ENCODE measurements around the gene SERAC1.

The SERAC1 gene

GRCh38 chr6:158205169-158205944 is 37.3 kb upstream of the SERAC1 start:
- TF ChIP-seq POLR2AphosphoS5 (IDR thresholded peaks at IDR 0.05; ENCODE audit: low read depth, low read length) = no peak
- no peak for TF ChIP-seq REST (IDR thresholded peaks at IDR 0.05; ENCODE audit: insufficient read depth in 1 of 2, low read depth in 2 of 2, low read length in 2 of 2)
- no peak for TF ChIP-seq FOXP2 (optimal IDR thresholded peaks at IDR 0.05; ENCODE audit: borderline replicate concordance, extremely low read depth, extremely low read length, insufficient read depth)
- TF ChIP-seq TAF1 (IDR thresholded peaks at IDR 0.05; ENCODE audit: borderline replicate concordance, insufficient read depth, low read length) = no peak
- TF ChIP-seq SIN3A (IDR thresholded peaks at IDR 0.05; ENCODE audit: borderline replicate concordance, insufficient read depth, low read length) = no peak

DNA sequence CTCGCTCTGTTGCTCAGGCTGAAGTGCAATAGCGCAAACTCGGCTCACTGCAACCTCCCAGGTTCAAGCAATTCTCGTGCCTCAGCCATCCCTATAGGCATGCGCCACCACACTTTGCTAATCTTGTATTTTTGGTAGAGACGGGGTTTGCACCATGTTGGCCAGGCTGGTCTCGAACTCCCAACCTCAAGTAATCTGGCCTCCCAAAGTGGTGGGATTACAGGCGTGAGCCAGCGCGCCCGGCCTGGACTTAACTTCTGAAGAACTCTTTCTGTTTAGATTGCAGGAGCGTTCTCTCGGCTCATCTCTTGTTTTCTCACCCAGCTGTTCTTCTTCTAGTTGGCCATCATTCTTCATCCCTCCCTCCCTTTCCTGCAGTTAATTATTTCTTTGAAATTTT is 30.4 kb upstream of the SERAC1 start:
- TF ChIP-seq TAF1 (IDR thresholded peaks at IDR 0.05; ENCODE audit: borderline replicate concordance, insufficient read depth, low read length) = no peak
- TF ChIP-seq FOXP2 (optimal IDR thresholded peaks at IDR 0.05; ENCODE audit: borderline replicate concordance, extremely low read depth, extremely low read length, insufficient read depth) = no peak
- no peak for TF ChIP-seq POLR2AphosphoS5 (IDR thresholded peaks at IDR 0.05; ENCODE audit: low read depth, low read length)
- no peak for TF ChIP-seq REST (IDR thresholded peaks at IDR 0.05; ENCODE audit: insufficient read depth in 1 of 2, low read depth in 2 of 2, low read length in 2 of 2)
- TF ChIP-seq SIN3A (IDR thresholded peaks at IDR 0.05; ENCODE audit: borderline replicate concordance, insufficient read depth, low read length) = no peak

DNA sequence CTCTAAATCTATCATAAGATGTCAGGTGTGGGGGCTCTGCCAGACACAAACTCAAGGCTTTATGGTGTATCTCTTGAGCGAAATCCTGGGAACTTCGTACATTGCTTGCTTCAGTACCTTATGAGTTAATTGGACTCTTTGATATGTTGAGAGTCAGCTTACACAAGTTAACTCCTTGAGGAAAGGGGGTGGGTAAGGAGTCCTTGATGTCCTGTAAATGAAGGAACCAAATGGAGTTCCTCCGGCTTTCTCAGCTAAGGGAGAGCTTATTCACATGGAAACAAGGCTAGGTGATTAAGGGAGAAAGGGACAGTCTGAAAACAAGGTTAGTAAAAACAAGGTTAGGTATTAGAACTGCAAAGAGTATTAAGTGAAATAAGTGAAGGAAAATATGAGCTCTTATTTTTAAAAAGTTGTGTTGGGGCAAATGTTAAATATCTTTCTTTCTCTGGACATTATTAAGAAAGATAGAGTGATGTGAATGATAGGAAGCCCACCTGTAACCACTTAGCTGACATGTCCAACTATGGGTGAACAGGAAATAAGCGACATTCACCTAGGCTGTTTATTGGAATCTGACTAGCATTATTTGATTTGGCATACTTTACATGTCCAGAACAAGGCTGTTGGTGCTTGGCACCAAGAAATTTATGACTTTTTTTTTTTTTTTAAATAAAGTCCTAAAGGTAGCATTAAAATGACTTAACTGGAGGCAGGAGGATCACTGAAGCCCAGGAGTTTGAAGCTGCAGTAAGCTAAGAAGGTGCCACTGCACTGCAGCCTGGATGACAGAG is 26.6 kb upstream of the SERAC1 start:
- TF ChIP-seq SIN3A (IDR thresholded peaks at IDR 0.05; ENCODE audit: borderline replicate concordance, insufficient read depth, low read length) (no peak), POLR2AphosphoS5 (IDR thresholded peaks at IDR 0.05; ENCODE audit: low read depth, low read length) (no peak), FOXP2 (optimal IDR thresholded peaks at IDR 0.05; ENCODE audit: borderline replicate concordance, extremely low read depth, extremely low read length, insufficient read depth) (no peak)

- TF ChIP-seq FOXP2 (optimal IDR thresholded peaks at IDR 0.05; ENCODE audit: borderline replicate concordance, extremely low read depth, extremely low read length, insufficient read depth) = no peak
- no peak for TF ChIP-seq SIN3A (IDR thresholded peaks at IDR 0.05; ENCODE audit: borderline replicate concordance, insufficient read depth, low read length)
- no peak for TF ChIP-seq POLR2AphosphoS5 (IDR thresholded peaks at IDR 0.05; ENCODE audit: low read depth, low read length)
- no peak for TF ChIP-seq TAF1 (IDR thresholded peaks at IDR 0.05; ENCODE audit: borderline replicate concordance, insufficient read depth, low read length)
- no peak for TF ChIP-seq REST (IDR thresholded peaks at IDR 0.05; ENCODE audit: insufficient read depth in 1 of 2, low read depth in 2 of 2, low read length in 2 of 2)
Measured at GRCh38 chr6:158191761-158192160, 23.7 kb upstream of the SERAC1 start.

GRCh38 chr6:158191032-158191431 is 23.0 kb upstream of the SERAC1 start:
- TF ChIP-seq POLR2AphosphoS5 (IDR thresholded peaks at IDR 0.05; ENCODE audit: low read depth, low read length) (no peak), SIN3A (IDR thresholded peaks at IDR 0.05; ENCODE audit: borderline replicate concordance, insufficient read depth, low read length) (no peak), REST (IDR thresholded peaks at IDR 0.05; ENCODE audit: insufficient read depth in 1 of 2, low read depth in 2 of 2, low read length in 2 of 2) (no peak), FOXP2 (optimal IDR thresholded peaks at IDR 0.05; ENCODE audit: borderline replicate concordance, extremely low read depth, extremely low read length, insufficient read depth) (no peak), TAF1 (IDR thresholded peaks at IDR 0.05; ENCODE audit: borderline replicate concordance, insufficient read depth, low read length) (no peak)

Measured in PFSK-1 (cell line).